A673 (cell line): ENCODE data around the gene ALOXE3.

ENCODE experiments used
- EZH2 ChIP-seq: fragments of 200-600 bp; sonication (generic); IDR thresholded peaks from 2 replicates; pipeline ENCODE4 v1.6.1; 2017; ENCODE audit warnings: borderline replicate concordance, low read depth, mild to moderate bottlenecking, mixed read lengths, antibody characterized with exemption, low read length; ENCODE audit not compliant: poor library complexity, severe bottlenecking
- TF ChIP-seq, protein P1 (sequence below): fragments of 300-800, 200-600 bp; sonication (generic); conservative IDR thresholded peaks from 2 replicates; pipeline ENCODE4 v1.5.1; 2017; ENCODE audit warnings: low read depth, mild to moderate bottlenecking, antibody characterized with exemption, low read length, moderate library complexity, mixed read lengths

DNA sequence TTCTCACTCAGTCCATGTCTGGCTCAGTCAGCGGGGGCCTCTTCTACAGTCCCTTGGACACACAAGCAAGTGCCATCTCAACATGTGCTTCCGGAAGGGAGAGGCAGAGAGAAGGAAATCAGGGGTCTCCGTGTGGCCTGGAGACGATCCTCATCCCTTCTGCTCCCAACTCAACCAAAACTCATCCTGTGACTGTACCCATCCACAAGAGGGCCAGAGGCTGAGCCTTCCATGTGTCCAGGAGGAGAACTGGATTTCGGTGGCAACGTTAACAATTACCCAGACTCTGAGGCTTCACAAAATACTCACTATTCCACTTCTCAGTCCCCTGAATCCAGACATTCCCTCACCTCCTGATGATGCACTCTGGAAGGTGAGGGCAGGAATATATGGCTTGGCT lies 23.0 kb downstream of the ALOXE3 start:
- TF ChIP-seq, protein P1, sequence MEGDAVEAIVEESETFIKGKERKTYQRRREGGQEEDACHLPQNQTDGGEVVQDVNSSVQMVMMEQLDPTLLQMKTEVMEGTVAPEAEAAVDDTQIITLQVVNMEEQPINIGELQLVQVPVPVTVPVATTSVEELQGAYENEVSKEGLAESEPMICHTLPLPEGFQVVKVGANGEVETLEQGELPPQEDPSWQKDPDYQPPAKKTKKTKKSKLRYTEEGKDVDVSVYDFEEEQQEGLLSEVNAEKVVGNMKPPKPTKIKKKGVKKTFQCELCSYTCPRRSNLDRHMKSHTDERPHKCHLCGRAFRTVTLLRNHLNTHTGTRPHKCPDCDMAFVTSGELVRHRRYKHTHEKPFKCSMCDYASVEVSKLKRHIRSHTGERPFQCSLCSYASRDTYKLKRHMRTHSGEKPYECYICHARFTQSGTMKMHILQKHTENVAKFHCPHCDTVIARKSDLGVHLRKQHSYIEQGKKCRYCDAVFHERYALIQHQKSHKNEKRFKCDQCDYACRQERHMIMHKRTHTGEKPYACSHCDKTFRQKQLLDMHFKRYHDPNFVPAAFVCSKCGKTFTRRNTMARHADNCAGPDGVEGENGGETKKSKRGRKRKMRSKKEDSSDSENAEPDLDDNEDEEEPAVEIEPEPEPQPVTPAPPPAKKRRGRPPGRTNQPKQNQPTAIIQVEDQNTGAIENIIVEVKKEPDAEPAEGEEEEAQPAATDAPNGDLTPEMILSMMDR = no peak
- no peak for TF ChIP-seq EZH2
